ENCODE results near the gene GDNF. TPM values are rescaled to one million over a fixed set of nuclear protein-coding genes. Genes with fewer than 3 reads are reported as not detected.
"Not testable (repeated sequence)": the region's sequence is repeated elsewhere in the genome, so short reads cannot be mapped to it uniquely, and the experiment has no call there.

GDNF gene
- total RNA-seq, 2 experiments from 2014 or later, result not detected

GRCh38 chr5:37787742-37788141, 52.1 kb downstream of the GDNF start:
- no peak overlapping the region for H3K4me3 Mint-ChIP-seq
- intact Hi-C loops (cut with micrococcal nuclease), result no loop called here
- no peak for TF ChIP-seq CTCF (IDR thresholded peaks at IDR 0.05)
- peaks cover 7% of the 10 kb centered on the region for H3K9me3 Mint-ChIP-seq
- no peaks in the 10 kb centered on the region for H3K36me3 Mint-ChIP-seq (ENCODE audit: low read depth)
- ATAC-seq (no peak), DNase-seq (no peak)
- peaks cover 2% of the 10 kb centered on the region for H3K27me3 Mint-ChIP-seq
- no peaks in the 10 kb centered on the region for H3K4me1 Mint-ChIP-seq (ENCODE audit: low read depth)
- no peak overlapping the region for H3K27ac Mint-ChIP-seq
- ChIA-PET POLR2A (no interaction called here), CTCF (no interaction called here)

DNA sequence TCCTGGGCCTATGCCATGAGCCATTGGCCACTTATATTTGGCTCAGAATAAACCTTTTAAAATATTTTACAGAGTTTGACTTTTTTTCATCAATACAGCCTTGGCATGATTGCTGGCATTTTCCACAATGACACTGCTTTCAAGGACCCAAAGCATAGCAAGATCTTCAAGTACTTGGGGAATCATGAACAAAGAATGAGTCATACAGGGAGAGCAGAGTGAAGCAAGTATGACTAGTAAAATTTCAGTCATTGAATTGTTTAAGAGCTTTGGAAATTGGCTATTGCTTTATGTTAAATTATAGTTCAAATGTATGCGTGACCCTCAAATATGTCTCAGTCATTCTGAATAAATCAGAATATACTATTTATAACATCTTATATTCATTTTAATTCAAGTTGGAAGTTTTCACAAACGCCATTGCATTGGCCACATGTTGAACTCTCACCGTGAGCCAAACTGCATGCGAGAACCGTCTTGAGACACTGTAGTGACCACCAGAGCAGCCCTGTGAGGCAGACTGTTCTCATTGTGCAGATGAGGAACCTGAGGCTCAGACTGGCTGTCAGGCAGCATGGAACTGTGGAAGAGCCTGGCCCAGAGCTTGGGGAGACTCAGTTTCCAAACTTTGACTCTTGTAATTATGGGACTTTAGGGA, 52.9 kb downstream of the GDNF start:
- Mint-ChIP-seq H3K9me3 (peaks cover 7% of the 10 kb centered on the region), H3K4me1 (ENCODE audit: low read depth) (no peaks in the 10 kb centered on the region), H3K4me3 (no peak overlapping the region), H3K36me3 (ENCODE audit: low read depth) (no peaks in the 10 kb centered on the region), H3K27ac (no peak overlapping the region), H3K27me3 (peaks cover 2% of the 10 kb centered on the region)
- intact Hi-C loops (cut with micrococcal nuclease), result no loop called here
- DNase-seq (no peak), ATAC-seq (no peak)
- ChIA-PET POLR2A (no interaction called here), CTCF (no interaction called here)
- no peak for TF ChIP-seq CTCF (IDR thresholded peaks at IDR 0.05)

- no peaks in the 10 kb centered on the region for H3K36me3 Mint-ChIP-seq (ENCODE audit: low read depth)
- H3K9me3 Mint-ChIP-seq, result peaks cover 3% of the 10 kb centered on the region
- ChIA-PET CTCF (no interaction called here), POLR2A (no interaction called here)
- intact Hi-C loops (cut with micrococcal nuclease), result no loop called here
- H3K27me3 Mint-ChIP-seq, result peaks cover 2% of the 10 kb centered on the region
- no peak for TF ChIP-seq CTCF (IDR thresholded peaks at IDR 0.05)
- ATAC-seq, result no peak
- no peaks in the 10 kb centered on the region for H3K4me1 Mint-ChIP-seq (ENCODE audit: low read depth)
- no peak for DNase-seq
- no peak overlapping the region for H3K27ac Mint-ChIP-seq
- H3K4me3 Mint-ChIP-seq, result no peak overlapping the region
Observed at GRCh38 chr5:37786416-37786815, 53.4 kb downstream of the GDNF start.

GRCh38 chr5:37781409-37781808, 58.4 kb downstream of the GDNF start:
- H3K4me3 Mint-ChIP-seq; DNase-seq; intact Hi-C loops (cut with micrococcal nuclease); ATAC-seq; POLR2A ChIA-PET; H3K4me1 Mint-ChIP-seq (ENCODE audit: low read depth); H3K27ac Mint-ChIP-seq; H3K27me3 Mint-ChIP-seq; H3K36me3 Mint-ChIP-seq (ENCODE audit: low read depth); H3K9me3 Mint-ChIP-seq: not testable (repeated sequence)
- CTCF ChIA-PET, result interaction anchor here (1.7 kb wide), 1 partner anchor 368 kb away, joined by 4 read pairs; no protein-coding TSS in a partner anchor

DNA sequence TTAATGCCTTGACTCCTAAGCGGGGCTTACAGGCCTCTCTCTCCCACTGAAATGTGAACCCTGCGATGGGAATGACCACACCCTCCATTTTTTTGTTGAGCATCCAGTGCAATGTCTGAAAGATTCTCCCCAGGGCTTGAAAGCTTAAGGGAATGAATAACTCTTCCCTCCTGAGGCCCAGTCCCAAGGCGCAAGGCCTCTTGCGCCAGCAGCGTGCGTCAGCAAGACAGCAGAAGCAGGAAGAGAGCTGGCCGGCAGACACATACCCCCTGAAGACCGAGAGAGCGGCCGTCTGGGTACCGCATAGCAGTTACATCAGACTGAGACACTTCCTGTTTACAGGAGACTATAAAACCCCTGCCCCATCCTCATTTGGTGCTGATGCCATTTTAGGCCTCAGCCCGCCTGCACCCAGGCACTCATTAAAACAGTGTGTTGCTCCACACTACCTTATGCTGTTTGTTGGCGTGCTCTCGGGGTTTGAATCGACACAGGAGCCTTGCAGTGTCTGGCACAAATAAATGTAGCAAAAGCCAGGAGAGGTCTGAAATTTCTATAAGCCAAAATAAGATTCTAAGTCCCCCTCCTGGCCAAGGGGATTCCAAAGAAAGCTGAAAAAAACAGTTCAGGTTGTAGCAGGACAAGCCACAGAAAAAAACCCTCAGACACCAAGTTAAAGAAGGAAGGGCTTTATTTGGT, 62.3 kb downstream of the GDNF start:
- H3K4me1 Mint-ChIP-seq (ENCODE audit: low read depth), result no peaks in the 10 kb centered on the region
- no peak overlapping the region for H3K4me3 Mint-ChIP-seq
- TF ChIP-seq CTCF (IDR thresholded peaks at IDR 0.05), result no peak
- CTCF ChIA-PET, result no interaction called here
- POLR2A ChIA-PET, result no interaction called here
- peaks cover 11% of the 10 kb centered on the region for H3K9me3 Mint-ChIP-seq
- ATAC-seq, result no peak
- no peaks in the 10 kb centered on the region for H3K27me3 Mint-ChIP-seq
- H3K36me3 Mint-ChIP-seq (ENCODE audit: low read depth), result peaks cover 6% of the 10 kb centered on the region
- H3K27ac Mint-ChIP-seq, result no peak overlapping the region
- DNase-seq, result no peak
- intact Hi-C loops (cut with micrococcal nuclease), result no loop called here
